MCF 10A (cell line): ENCODE measurements around the gene SYT13. TPM values are rescaled to one million over a fixed set of nuclear protein-coding genes. Genes with fewer than 3 reads are reported as not detected.

ENCODE experiments used
- BruUV-seq: library from RNA; stranded (reverse); fragments of 400-500 nt; replicated peaks from 2 replicates; lab custom pipeline; 2021; lab: Mats Ljungman, UMichigan
- CTCF ChIA-PET: fragments of 300-600 bp; sonication (Branson Sonifier 250); formaldehyde crosslinking; extraction: SDS; loops from one replicate; lab custom pipeline; 2021; ENCODE audit warnings: antibody characterized with exemption, inconsistent platforms; lab: Yijun Ruan, JAX
- POLR2A ChIA-PET: fragments of 300-600, 350-650 bp; sonication (Branson Sonifier 250); formaldehyde crosslinking; extraction: SDS; loops from one replicate; lab custom pipeline; 2020; ENCODE audit warnings: antibody characterized with exemption, inconsistent platforms; lab: Yijun Ruan, JAX
- DNase-seq: peaks from one replicate; pipeline ENCODE4 v3.0.0-alpha.2; 2018; ENCODE audit not compliant: unreplicated experiment
- H3K27ac Mint-ChIP-seq: one replicate; pipeline ENCODE4 v1.8.0; 2022; ENCODE audit warnings: mild to moderate bottlenecking, low read depth, mixed read lengths; ENCODE audit not compliant: unreplicated experiment
- H3K27me3 Mint-ChIP-seq: one replicate; pipeline ENCODE4 v1.8.0; 2022; ENCODE audit warnings: mixed read lengths; ENCODE audit not compliant: insufficient read depth, unreplicated experiment
- H3K36me3 Mint-ChIP-seq: one replicate; pipeline ENCODE4 v1.8.0; 2022; ENCODE audit warnings: mild to moderate bottlenecking, moderate library complexity, mixed read lengths; ENCODE audit not compliant: insufficient read depth, unreplicated experiment
- H3K4me1 Mint-ChIP-seq: one replicate; pipeline ENCODE4 v1.8.0; 2022; ENCODE audit warnings: mixed read lengths; ENCODE audit not compliant: insufficient read depth, unreplicated experiment
- H3K4me3 Mint-ChIP-seq: one replicate; pipeline ENCODE4 v1.8.0; 2022; ENCODE audit warnings: mild to moderate bottlenecking, moderate library complexity, mixed read lengths; ENCODE audit not compliant: unreplicated experiment
- H3K9me3 Mint-ChIP-seq: one replicate; pipeline ENCODE4 v1.8.0; 2022; ENCODE audit warnings: mixed read lengths; ENCODE audit not compliant: unreplicated experiment
- intact Hi-C: fragments of 100-400 bp; cut with micrococcal nuclease; formaldehyde crosslinking; loops from 2 replicates; pipeline ENCODE4 v1.14.1; 2022
- total RNA-seq: library from RNA; stranded (reverse); gene quantifications from 2 replicates; pipeline ENCODE4 v1.2.3, GENCODE V29; 2022
- TF ChIP-seq, protein P1 (sequence below): fragments of 200-600 bp; IDR thresholded peaks from one replicate; pipeline ENCODE4 v1.8.0; 2022; ENCODE audit warnings: antibody characterized with exemption, mild to moderate bottlenecking; ENCODE audit not compliant: unreplicated experiment

The SYT13 gene
- total RNA-seq, 1 experiment from 2014 or later, result not detected

- ChIA-PET CTCF (interaction anchor here (0.6 to 1.0 kb wide), 2 partner anchors 154 to 638 kb away, joined by 3 read pairs; no protein-coding TSS in a partner anchor), POLR2A (interaction anchor here (0.9 kb wide), 1 partner anchor 18 kb away, joined by 3 read pairs; no protein-coding TSS in a partner anchor)
- no TSS peak for BruUV-seq
- Mint-ChIP-seq H3K27ac (no peak overlapping the region), H3K9me3 (no peaks in the 10 kb centered on the region), H3K36me3 (no peaks in the 10 kb centered on the region), H3K4me1 (peaks cover 21% of the 10 kb centered on the region), H3K27me3 (peaks cover 3% of the 10 kb centered on the region), H3K4me3 (no peak overlapping the region)
- TF ChIP-seq, protein P1, sequence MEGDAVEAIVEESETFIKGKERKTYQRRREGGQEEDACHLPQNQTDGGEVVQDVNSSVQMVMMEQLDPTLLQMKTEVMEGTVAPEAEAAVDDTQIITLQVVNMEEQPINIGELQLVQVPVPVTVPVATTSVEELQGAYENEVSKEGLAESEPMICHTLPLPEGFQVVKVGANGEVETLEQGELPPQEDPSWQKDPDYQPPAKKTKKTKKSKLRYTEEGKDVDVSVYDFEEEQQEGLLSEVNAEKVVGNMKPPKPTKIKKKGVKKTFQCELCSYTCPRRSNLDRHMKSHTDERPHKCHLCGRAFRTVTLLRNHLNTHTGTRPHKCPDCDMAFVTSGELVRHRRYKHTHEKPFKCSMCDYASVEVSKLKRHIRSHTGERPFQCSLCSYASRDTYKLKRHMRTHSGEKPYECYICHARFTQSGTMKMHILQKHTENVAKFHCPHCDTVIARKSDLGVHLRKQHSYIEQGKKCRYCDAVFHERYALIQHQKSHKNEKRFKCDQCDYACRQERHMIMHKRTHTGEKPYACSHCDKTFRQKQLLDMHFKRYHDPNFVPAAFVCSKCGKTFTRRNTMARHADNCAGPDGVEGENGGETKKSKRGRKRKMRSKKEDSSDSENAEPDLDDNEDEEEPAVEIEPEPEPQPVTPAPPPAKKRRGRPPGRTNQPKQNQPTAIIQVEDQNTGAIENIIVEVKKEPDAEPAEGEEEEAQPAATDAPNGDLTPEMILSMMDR, result no peak
- intact Hi-C loops, result no loop called here
- peak; percentile 83 for DNase-seq
These were observed 26.5 kb downstream of the SYT13 start for GRCh38 chr11:45259592-45259991.

DNA sequence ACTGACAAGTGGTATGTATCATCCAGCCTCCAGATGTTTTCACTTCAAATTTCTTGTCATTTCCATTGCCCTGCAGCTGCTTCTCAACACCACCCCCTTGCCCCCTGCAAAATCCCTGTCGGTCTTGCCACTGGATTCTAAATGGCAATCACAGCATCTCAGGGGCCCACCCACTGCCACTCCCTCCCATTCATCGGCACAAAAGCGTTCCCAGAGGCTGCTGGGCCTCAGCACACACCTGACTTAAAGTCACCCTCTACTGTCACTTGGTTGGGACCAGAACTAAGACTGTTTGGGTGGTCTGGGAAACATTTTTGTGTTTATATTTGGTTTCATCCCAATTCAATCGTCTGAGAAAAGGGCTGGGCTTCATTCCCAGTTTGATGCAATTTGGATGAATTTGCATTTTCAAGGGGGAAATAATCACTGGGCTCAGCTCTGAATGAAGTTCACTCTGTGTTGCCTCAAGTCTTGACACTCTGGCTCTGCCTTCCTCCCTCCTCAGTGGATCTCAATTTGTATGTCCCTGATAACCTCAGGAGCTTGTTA is 27.1 kb downstream of the SYT13 start:
- Mint-ChIP-seq H3K4me1 (peaks cover 16% of the 10 kb centered on the region), H3K36me3 (no peaks in the 10 kb centered on the region), H3K9me3 (no peaks in the 10 kb centered on the region), H3K27me3 (peaks cover 8% of the 10 kb centered on the region), H3K4me3 (no peak overlapping the region), H3K27ac (no peak overlapping the region)
- TF ChIP-seq, protein P1, result no peak
- no peak for DNase-seq
- ChIA-PET CTCF (interaction anchor here (0.6 to 1.0 kb wide), 3 partner anchors 32 to 637 kb away, joined by 3 read pairs; no protein-coding TSS in a partner anchor), POLR2A (interaction anchor here (0.9 kb wide), 1 partner anchor 19 kb away, joined by 3 read pairs; no protein-coding TSS in a partner anchor)
- BruUV-seq, result no TSS peak
- intact Hi-C loops, result no loop called here

- no peak overlapping the region for H3K27ac Mint-ChIP-seq
- ChIA-PET POLR2A (no interaction called here), CTCF (interaction anchor here (1.2 kb wide), 1 partner anchor 146 kb away, joined by 4 read pairs; no protein-coding TSS in a partner anchor)
- H3K4me3 Mint-ChIP-seq, result no peak overlapping the region
- no peak for DNase-seq
- peaks cover 14% of the 10 kb centered on the region for H3K27me3 Mint-ChIP-seq
- H3K36me3 Mint-ChIP-seq, result no peaks in the 10 kb centered on the region
- no peaks in the 10 kb centered on the region for H3K9me3 Mint-ChIP-seq
- intact Hi-C loops, result no loop called here
- no TSS peak for BruUV-seq
- TF ChIP-seq, protein P1, result no peak
- H3K4me1 Mint-ChIP-seq, result peaks cover 5% of the 10 kb centered on the region
These were observed 32.1 kb downstream of the SYT13 start for GRCh38 chr11:45254070-45254469.

GRCh38 chr11:45253640-45254039 is 32.5 kb downstream of the SYT13 start:
- Mint-ChIP-seq H3K9me3 (no peaks in the 10 kb centered on the region), H3K4me3 (no peak overlapping the region), H3K27ac (no peak overlapping the region), H3K36me3 (no peaks in the 10 kb centered on the region), H3K27me3 (peaks cover 14% of the 10 kb centered on the region), H3K4me1 (peaks cover 4% of the 10 kb centered on the region)
- intact Hi-C loops, result no loop called here
- ChIA-PET CTCF (interaction anchor here (1.2 kb wide), 1 partner anchor 146 kb away, joined by 4 read pairs; no protein-coding TSS in a partner anchor), POLR2A (no interaction called here)
- no TSS peak for BruUV-seq
- DNase-seq, result no peak
- TF ChIP-seq, protein P1, result no peak
